T-cell (primary cell): ENCODE measurements around the gene OR10J1. TPM values are rescaled to one million over a fixed set of nuclear protein-coding genes. Genes with fewer than 3 reads are reported as not detected.

Experiments
- ATAC-seq, 4 experiments: fragments of 200-7000 bp in 3 of 4; fragments of 150-1000 bp in 1 of 4; cut with Tn5 transposase; replicated peaks in 1 of 4; 1 replicate in 3 of 4; 2 replicates in 1 of 4; pipeline ENCODE4 v1.10.0; 2021; ENCODE audit warnings: moderate library complexity in 3 of 4, mild to moderate bottlenecking in 2 of 4, moderate number of reproducible peaks in 1 of 4
- CTCF ChIA-PET, 2 donors: fragments of 300-600 bp; sonication (Branson Sonifier 250); formaldehyde crosslinking; loops; one replicate each; lab custom pipeline; 2022; ENCODE audit warnings: antibody characterized with exemption in 2 of 2; lab: Charles Lee
- POLR2A ChIA-PET, 2 donors: fragments of 300-600 bp; sonication (Branson Sonifier 250); formaldehyde crosslinking; loops; one replicate each; lab custom pipeline; 2022; ENCODE audit warnings: antibody characterized with exemption in 2 of 2; lab: Charles Lee
- DNase-seq, 35 experiments: peaks; one replicate each; pipeline versions ENCODE4 v3.0.0 to v3.0.0-alpha.2; 2013 to 2023
- H3K27ac ChIP-seq: one replicate; pipeline ENCODE4 v1.5.1; 2013; ENCODE audit warnings: low read length
- H3K27me3 ChIP-seq, 2 experiments: replicated peaks in 1 of 2; 1 replicate in 1 of 2; 2 replicates in 1 of 2; pipeline versions ENCODE4 v1.6.1 to v1.7.0; 2013; ENCODE audit warnings: low read length in 1 of 2, mixed read lengths in 1 of 2; ENCODE audit not compliant: control insufficient read depth in 2 of 2, insufficient read depth in 2 of 2; ENCODE audit errors: extremely low read depth in 1 of 2
- H3K36me3 ChIP-seq, 2 donors: 1 replicate in 1 of 2; 2 replicates in 1 of 2; pipeline versions ENCODE4 v1.6.1 to v1.7.0; 2013; ENCODE audit warnings: low read length in 1 of 2; ENCODE audit not compliant: control insufficient read depth in 2 of 2, insufficient read depth in 1 of 2; ENCODE audit errors: extremely low read depth in 1 of 2
- H3K4me1 ChIP-seq, 2 experiments: 1 replicate in 1 of 2; 2 replicates in 1 of 2; pipeline versions ENCODE4 v1.6.1 to v1.7.0; 2013; ENCODE audit warnings: low read length in 2 of 2, mixed read lengths in 1 of 2; ENCODE audit not compliant: insufficient read depth in 2 of 2, control insufficient read depth in 1 of 2; ENCODE audit errors: extremely low read depth in 1 of 2
- H3K4me3 ChIP-seq, 2 donors: 1 replicate in 1 of 2; 2 replicates in 1 of 2; pipeline versions ENCODE4 v1.5.1 to v1.7.0; 2013; ENCODE audit warnings: mild to moderate bottlenecking in 2 of 2, low read length in 1 of 2, moderate library complexity in 1 of 2; ENCODE audit not compliant: control insufficient read depth in 1 of 2; ENCODE audit errors: extremely low read depth in 1 of 2
- H3K9me3 ChIP-seq: 2 replicates; pipeline ENCODE4 v1.7.0; 2013
- H3K27ac Mint-ChIP-seq, 2 donors: one replicate each; pipeline ENCODE4 v1.8.0; 2020 to 2021; ENCODE audit warnings: mild to moderate bottlenecking in 2 of 2, mixed read lengths in 2 of 2
- H3K27me3 Mint-ChIP-seq, 2 donors: one replicate each; pipeline ENCODE4 v1.8.0; 2021 to 2022; ENCODE audit warnings: mixed read lengths in 2 of 2
- H3K36me3 Mint-ChIP-seq: one replicate; pipeline ENCODE4 v1.8.0; 2021; ENCODE audit warnings: mixed read lengths
- H3K4me1 Mint-ChIP-seq, 3 donors: one replicate each; pipeline ENCODE4 v1.8.0; 2020 to 2022; ENCODE audit warnings: mixed read lengths in 3 of 3, mild to moderate bottlenecking in 1 of 3
- H3K4me3 Mint-ChIP-seq, 3 donors: one replicate each; pipeline ENCODE4 v1.8.0; 2020 to 2022; ENCODE audit warnings: mild to moderate bottlenecking in 3 of 3, mixed read lengths in 3 of 3, moderate library complexity in 3 of 3
- H3K9me3 Mint-ChIP-seq, 3 donors: one replicate each; pipeline ENCODE4 v1.8.0; 2020 to 2022; ENCODE audit warnings: mixed read lengths in 3 of 3
- WGBS: methylation state at CpG from one replicate; pipeline ENCODE4 v1.1.5; 2013; ENCODE audit warnings: missing lambda C conversion rate; ENCODE audit not compliant: insufficient coverage; 5-methylcytosine and 5-hydroxymethylcytosine counted together
- total RNA-seq, 35 experiments: library from RNA in 6 of 35; stranded (reverse) in 6 of 35; fragments of 120-200 nt in 1 of 35; gene quantifications; one replicate each; pipeline versions ENCODE4 v1.2.1 to v1.2.4 and lab custom pipeline; 2013 to 2026

The OR10J1 gene
- total RNA-seq, 5 donors from 2014 or later (not counting 1 experiment from before 2014, with no cell fraction given), result not detected

DNA sequence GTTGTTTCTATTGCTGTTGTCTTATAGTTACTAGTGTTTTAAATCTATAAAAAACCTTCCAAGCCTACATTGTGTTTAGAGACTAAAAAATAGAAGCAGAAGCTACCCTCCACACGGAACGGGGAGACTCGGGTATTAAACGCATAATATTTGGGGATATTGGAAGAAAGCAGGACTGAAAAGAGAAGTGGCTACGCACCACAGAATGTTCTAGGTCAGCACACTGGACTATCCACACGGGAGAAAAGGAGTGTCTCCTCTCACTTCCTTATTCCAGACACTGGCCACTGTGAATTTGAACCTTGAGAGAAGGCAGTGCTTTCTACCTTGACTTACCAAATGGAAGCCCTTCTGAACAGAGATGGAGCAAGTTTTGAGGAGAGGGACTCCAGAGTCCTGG lies 8.5 kb upstream of the OR10J1 start:
- Mint-ChIP-seq H3K27ac (no peak overlapping the region), H3K9me3 (peaks cover 0 to 6% (median 0%) of the 10 kb centered on the region in 3 donors), H3K4me1 (no peaks in the 10 kb centered on the region), H3K36me3 (no peaks in the 10 kb centered on the region), H3K27me3 (peaks cover 5 to 19% of the 10 kb centered on the region in 2 donors), H3K4me3 (no peak overlapping the region)
- DNase-seq (no peak), ATAC-seq (no peak)
- POLR2A ChIA-PET, result no interaction called here
- Histone ChIP-seq H3K4me1 (no peaks in the 10 kb centered on the region), H3K27me3 (no peaks in the 10 kb centered on the region), H3K4me3 (no peak overlapping the region), H3K9me3 (no peaks in the 10 kb centered on the region), H3K36me3 (no peaks in the 10 kb centered on the region), H3K27ac (no peak overlapping the region)
- CTCF ChIA-PET, result no interaction called here
- WGBS, result no CpG with 5 or more reads among the region's 6 CpGs

DNA sequence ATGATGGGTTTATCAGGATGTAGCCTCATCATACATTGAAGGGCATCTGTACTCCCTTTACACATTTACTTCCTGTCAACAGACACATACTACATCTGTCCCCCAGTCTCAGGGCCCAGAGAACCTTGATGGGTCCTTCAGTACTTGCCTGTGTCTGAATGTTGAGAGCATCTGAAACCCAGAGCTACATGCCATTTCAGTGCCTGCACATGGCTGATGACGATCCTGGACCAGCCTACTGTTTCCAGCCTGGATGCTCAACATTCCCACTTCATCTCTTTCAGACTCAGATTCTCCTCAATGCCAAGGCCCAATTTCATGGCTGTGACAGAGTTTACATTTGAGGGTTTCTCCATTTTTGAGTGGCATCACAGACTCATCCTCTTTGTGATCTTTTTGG lies 7.6 kb upstream of the OR10J1 start, which contains the start of gene OR10J4:
TSS of gene OR10J4 (plus strand) at position 301 of the 400 bp plus-strand sequence.
- 83% methylated on average over 1 of the region's 1 CpG for WGBS
- Mint-ChIP-seq H3K27me3 (peaks cover 7 to 25% of the 10 kb centered on the region in 2 donors), H3K27ac (no peak within 1 kb of the TSS), H3K36me3 (no peaks in the 10 kb centered on the region), H3K9me3 (peaks cover 0 to 6% (median 0%) of the 10 kb centered on the region in 3 donors), H3K4me1 (no peaks in the 10 kb centered on the region), H3K4me3 (no peak within 1 kb of the TSS)
- no peak for ATAC-seq
- Histone ChIP-seq H3K36me3 (no peaks in the 10 kb centered on the region), H3K4me1 (no peaks in the 10 kb centered on the region), H3K27ac (no peak within 1 kb of the TSS), H3K27me3 (no peaks in the 10 kb centered on the region), H3K4me3 (no peak within 1 kb of the TSS), H3K9me3 (no peaks in the 10 kb centered on the region)
- CTCF ChIA-PET, result no interaction called here
- no peak for DNase-seq
- POLR2A ChIA-PET, result no interaction called here

DNA sequence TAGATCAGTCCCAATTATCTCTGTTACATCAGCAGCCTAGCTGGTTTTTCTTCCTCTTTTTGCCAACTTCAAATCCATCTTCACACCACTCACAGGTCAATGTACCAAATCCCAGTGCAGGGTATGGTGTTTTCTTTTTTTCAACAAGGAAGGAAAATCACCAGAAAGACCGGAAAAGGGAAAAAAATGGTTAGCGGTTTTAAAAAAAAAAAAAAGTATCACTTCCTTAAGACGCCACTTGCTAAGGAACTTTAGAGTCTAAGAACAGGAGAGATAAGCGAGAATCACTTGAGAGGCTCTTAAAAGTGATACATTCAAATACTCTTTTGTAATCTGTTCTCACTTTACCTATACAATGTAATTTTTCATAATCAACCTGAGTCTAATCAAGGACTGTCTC lies 3.1 kb upstream of the OR10J1 start:
- no peak overlapping the region for H3K27ac Mint-ChIP-seq
- no peak overlapping the region for H3K4me3 Mint-ChIP-seq
- no peaks in the 10 kb centered on the region for H3K36me3 Mint-ChIP-seq
- peaks cover 0 to 4% (median 0%) of the 10 kb centered on the region in 3 donors for H3K9me3 Mint-ChIP-seq
- Histone ChIP-seq H3K4me3 (no peak overlapping the region), H3K36me3 (no peaks in the 10 kb centered on the region), H3K4me1 (no peaks in the 10 kb centered on the region), H3K27ac (no peak overlapping the region), H3K27me3 (peaks cover 0 to 4% of the 10 kb centered on the region in 2 experiments), H3K9me3 (no peaks in the 10 kb centered on the region)
- peaks cover 12 to 35% of the 10 kb centered on the region in 2 donors for H3K27me3 Mint-ChIP-seq
- ChIA-PET POLR2A (no interaction called here), CTCF (no interaction called here)
- no CpG with 5 or more reads among the region's 4 CpGs for WGBS
- DNase-seq (no peak), ATAC-seq (no peak)
- H3K4me1 Mint-ChIP-seq, result no peaks in the 10 kb centered on the region

GRCh38 chr1:159441360-159441759 lies 1.8 kb downstream of the OR10J1 start:
- H3K36me3 Mint-ChIP-seq, result no peaks in the 10 kb centered on the region
- H3K27me3 Mint-ChIP-seq, result peaks cover 9 to 28% of the 10 kb centered on the region in 2 donors
- no peaks in the 10 kb centered on the region for H3K9me3 ChIP-seq
- H3K4me3 Mint-ChIP-seq, result no peak overlapping the region
- peaks cover 0 to 4% of the 10 kb centered on the region in 2 experiments for H3K27me3 ChIP-seq
- no peaks in the 10 kb centered on the region for H3K4me1 ChIP-seq
- H3K4me1 Mint-ChIP-seq, result no peaks in the 10 kb centered on the region
- H3K27ac ChIP-seq, result no peak overlapping the region
- ATAC-seq (no peak), DNase-seq (no peak)
- no peaks in the 10 kb centered on the region for H3K36me3 ChIP-seq
- no peak overlapping the region for H3K27ac Mint-ChIP-seq
- no peak overlapping the region for H3K4me3 ChIP-seq
- CTCF ChIA-PET, result no interaction called here
- no peaks in the 10 kb centered on the region for H3K9me3 Mint-ChIP-seq
- POLR2A ChIA-PET, result no interaction called here

DNA sequence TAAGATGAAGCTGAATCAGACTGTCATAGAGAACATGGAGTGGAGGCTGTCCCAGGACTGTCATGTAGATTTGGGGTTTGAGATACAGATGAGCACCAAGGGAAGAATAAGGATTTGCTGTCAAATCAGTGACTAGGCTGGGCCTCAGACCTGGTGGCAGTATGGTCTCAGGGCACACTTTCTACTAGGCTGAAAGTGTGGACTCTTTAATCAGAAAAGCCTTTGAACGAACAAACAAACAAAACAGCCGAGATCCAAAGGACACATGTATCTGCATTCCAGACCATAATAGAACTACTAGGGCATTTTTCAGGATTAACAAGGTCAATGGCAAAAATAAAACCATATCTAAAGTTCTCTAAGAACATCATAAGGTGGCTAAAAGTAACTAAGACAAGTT lies 2.9 kb downstream of the OR10J1 start:
- POLR2A ChIA-PET, result no interaction called here
- CTCF ChIA-PET, result no interaction called here
- no peak for ATAC-seq
- DNase-seq, result no peak
- H3K4me3 Mint-ChIP-seq, result no peak overlapping the region
- Histone ChIP-seq H3K4me1 (no peaks in the 10 kb centered on the region), H3K27me3 (peaks cover 0 to 4% of the 10 kb centered on the region in 2 experiments), H3K27ac (no peak overlapping the region), H3K36me3 (no peaks in the 10 kb centered on the region), H3K4me3 (no peak overlapping the region), H3K9me3 (no peaks in the 10 kb centered on the region)
- no peak overlapping the region for H3K27ac Mint-ChIP-seq
- H3K4me1 Mint-ChIP-seq, result no peaks in the 10 kb centered on the region
- peaks cover 9 to 27% of the 10 kb centered on the region in 2 donors for H3K27me3 Mint-ChIP-seq
- H3K9me3 Mint-ChIP-seq, result peaks cover 0 to 4% (median 0%) of the 10 kb centered on the region in 3 donors
- no CpG with 5 or more reads among the region's 2 CpGs for WGBS
- H3K36me3 Mint-ChIP-seq, result no peaks in the 10 kb centered on the region

DNA sequence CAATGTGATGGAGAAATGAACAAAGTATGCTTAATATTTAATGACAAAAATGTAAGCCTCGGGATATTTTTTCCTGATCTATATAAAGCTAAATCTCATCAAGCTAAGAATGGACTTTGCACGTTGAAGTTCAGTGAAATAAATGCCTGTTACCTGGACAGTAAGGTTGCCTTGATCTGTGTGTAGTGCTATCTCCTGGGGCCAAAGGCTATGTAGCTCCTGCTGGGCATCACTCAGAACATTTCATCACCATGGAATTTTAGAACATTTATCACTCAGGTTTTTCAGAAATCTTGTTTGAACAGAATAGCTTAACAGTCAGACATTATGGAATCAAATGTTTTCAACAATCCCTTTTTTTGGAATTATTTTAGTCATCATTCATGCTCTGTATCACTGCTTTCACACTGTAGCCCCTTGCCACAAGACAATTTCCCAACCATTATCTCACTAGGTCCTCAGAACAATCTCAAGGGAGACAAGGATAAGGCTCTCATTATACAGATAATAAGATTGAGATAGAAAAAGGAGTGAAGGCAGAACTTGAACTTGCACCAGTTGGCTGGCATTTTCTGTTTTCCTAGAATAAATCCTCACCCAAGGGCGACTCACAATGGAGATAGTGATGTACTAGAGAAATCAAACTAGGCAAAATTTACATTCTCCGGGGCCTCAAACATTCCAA lies 3.7 kb downstream of the OR10J1 start:
- no peak for DNase-seq
- no peaks in the 10 kb centered on the region for H3K36me3 ChIP-seq
- 53% methylated on average over 2 of the region's 4 CpGs for WGBS
- POLR2A ChIA-PET, result no interaction called here
- H3K27me3 ChIP-seq, result no peaks in the 10 kb centered on the region
- Mint-ChIP-seq H3K4me3 (no peak overlapping the region), H3K36me3 (no peaks in the 10 kb centered on the region), H3K27ac (no peak overlapping the region), H3K27me3 (peaks cover 4 to 21% of the 10 kb centered on the region in 2 donors), H3K4me1 (no peaks in the 10 kb centered on the region), H3K9me3 (peaks cover 4 to 10% (median 5%) of the 10 kb centered on the region in 3 donors)
- no peak for ATAC-seq
- H3K27ac ChIP-seq, result no peak overlapping the region
- CTCF ChIA-PET, result no interaction called here
- H3K4me3 ChIP-seq, result no peak overlapping the region
- H3K4me1 ChIP-seq, result no peaks in the 10 kb centered on the region
- H3K9me3 ChIP-seq, result no peaks in the 10 kb centered on the region
